RWPE1 (cell line): Measurements from ENCODE around the gene MKI67.

Experiments
- CTCF ChIA-PET: fragments of 350-600 bp; sonication (Branson Sonifier 250); formaldehyde crosslinking; extraction: SDS; loops from one replicate; lab custom pipeline; 2021; lab: Yijun Ruan, JAX
- POLR2A ChIA-PET: fragments of 400-600 bp; formaldehyde crosslinking; extraction: SDS; loops from one replicate; lab custom pipeline; 2020; ENCODE audit warnings: antibody characterized with exemption; ENCODE audit not compliant: low non-redundant PET; lab: Yijun Ruan, JAX
- DNase-seq: peaks from one replicate; pipeline ENCODE4 v3.0.0; 2012; ENCODE audit warnings: low spot score
- H3K27ac ChIP-seq: fragments of 450-650 bp; 2 replicates; pipeline ENCODE4 v1.5.1; 2017
- CTCF ChIP-seq: fragments of 450-650 bp; conservative IDR thresholded peaks from 2 replicates; pipeline ENCODE4 v1.5.1; 2017; ENCODE audit warnings: low read depth, mild to moderate bottlenecking

MKI67 gene

GRCh38 chr10:128087884-128088709, 38.1 kb downstream of the MKI67 start:
- no peak overlapping the region for H3K27ac ChIP-seq
- no peak for TF ChIP-seq CTCF
- CTCF ChIA-PET: no interaction called here
- DNase-seq: no peak
- POLR2A ChIA-PET: no interaction called here

- TF ChIP-seq CTCF: no peak
- no peak overlapping the region for H3K27ac ChIP-seq
- no peak for DNase-seq
- POLR2A ChIA-PET: no interaction called here
- CTCF ChIA-PET: interaction anchor here (1.4 kb wide), 1 partner anchor 125 kb away, joined by 3 read pairs; no protein-coding TSS in a partner anchor
Observed at GRCh38 chr10:128087146-128087883, 38.9 kb downstream of the MKI67 start.

- CTCF ChIA-PET: interaction anchor here (0.6 to 1.4 kb wide), 3 partner anchors 18 to 180 kb away, joined by 3 read pairs; no protein-coding TSS in a partner anchor
- no peak for TF ChIP-seq CTCF
- no peak for DNase-seq
- POLR2A ChIA-PET: interaction anchor here (1.0 kb wide), 1 partner anchor 9 kb away, joined by 3 read pairs; no protein-coding TSS in a partner anchor
- no peak overlapping the region for H3K27ac ChIP-seq
Observed at GRCh38 chr10:128086003-128086863, 40.0 kb downstream of the MKI67 start.

- no peak overlapping the region for H3K27ac ChIP-seq
- no peak for DNase-seq
- POLR2A ChIA-PET: no interaction called here
- CTCF ChIA-PET: no interaction called here
- TF ChIP-seq CTCF: no peak
Observed at GRCh38 chr10:128084991-128085390, 41.2 kb downstream of the MKI67 start.

- no peak for DNase-seq
- ChIA-PET CTCF (interaction anchor here (0.7 to 1.3 kb wide), 4 partner anchors 15 to 73 kb away, joined by 3 to 7 read pairs (median 4); no protein-coding TSS in a partner anchor), POLR2A (no interaction called here)
- TF ChIP-seq CTCF: no peak
- no peak overlapping the region for H3K27ac ChIP-seq
Observed at GRCh38 chr10:128084364-128084763, 41.9 kb downstream of the MKI67 start.
